CD4-positive, alpha-beta T cell (primary cell): ENCODE measurements around the gene DOCK2. TPM values are rescaled to one million over a fixed set of nuclear protein-coding genes. Genes with fewer than 3 reads are reported as not detected.

Source experiments
- ATAC-seq: fragments of 200-7000 bp; cut with Tn5 transposase; one replicate; pipeline ENCODE4 v1.10.0; 2022; ENCODE audit warnings: mild to moderate bottlenecking; ENCODE audit not compliant: poor library complexity
- CTCF ChIA-PET: fragments of 350-600 bp; sonication (Branson Sonifier 250); formaldehyde crosslinking; loops from one replicate; lab custom pipeline; 2021; ENCODE audit warnings: antibody characterized with exemption, inconsistent platforms; lab: Charles Lee
- POLR2A ChIA-PET: fragments of 350-600 bp; sonication (Branson Sonifier 250); formaldehyde crosslinking; loops from one replicate; lab custom pipeline; 2021; ENCODE audit warnings: antibody characterized with exemption, inconsistent platforms; lab: Charles Lee
- DNase-seq, 14 experiments: peaks; one replicate each; pipeline ENCODE4 v3.0.0-alpha.2; 2013 to 2020; ENCODE audit warnings: mixed read lengths in 2 of 14
- H3K27ac ChIP-seq, 2 donors: one replicate each; pipeline versions ENCODE4 v1.5.1 to v1.7.0; 2013; ENCODE audit warnings: low read length in 2 of 2, low read depth in 1 of 2, mild to moderate bottlenecking in 1 of 2
- H3K27me3 ChIP-seq, 2 experiments: 1 replicate in 1 of 2; 2 replicates in 1 of 2; pipeline versions ENCODE4 v1.6.1 to v1.7.0; 2013; ENCODE audit warnings: low read length in 2 of 2, control low read depth in 1 of 2, mild to moderate bottlenecking in 1 of 2, moderate library complexity in 1 of 2; ENCODE audit not compliant: insufficient read depth in 2 of 2, control insufficient read depth in 1 of 2
- H3K36me3 ChIP-seq: one replicate; pipeline ENCODE4 v1.6.1; 2013; ENCODE audit warnings: low read length, control low read depth; ENCODE audit not compliant: insufficient read depth
- H3K4me1 ChIP-seq: one replicate; pipeline ENCODE4 v1.6.1; 2013; ENCODE audit warnings: low read length, control low read depth; ENCODE audit not compliant: insufficient read depth
- H3K4me3 ChIP-seq: one replicate; pipeline ENCODE4 v1.5.1; 2013; ENCODE audit warnings: mild to moderate bottlenecking, low read length, moderate library complexity
- H3K9me3 ChIP-seq, 2 experiments: 1 replicate in 1 of 2; 2 replicates in 1 of 2; pipeline versions ENCODE4 v1.6.1 to v1.7.0; 2013; ENCODE audit warnings: low read length in 2 of 2, mild to moderate bottlenecking in 2 of 2, control low read depth in 1 of 2, moderate library complexity in 1 of 2; ENCODE audit not compliant: control insufficient read depth in 1 of 2, insufficient read depth in 1 of 2
- H3K27ac Mint-ChIP-seq: one replicate; pipeline ENCODE4 v1.8.0; 2020; ENCODE audit warnings: mixed read lengths
- H3K27me3 Mint-ChIP-seq: one replicate; pipeline ENCODE4 v1.8.0; 2021; ENCODE audit warnings: mixed read lengths
- H3K36me3 Mint-ChIP-seq: one replicate; pipeline ENCODE4 v1.8.0; 2021; ENCODE audit warnings: low read depth, mixed read lengths
- H3K4me1 Mint-ChIP-seq: one replicate; pipeline ENCODE4 v1.8.0; 2021; ENCODE audit warnings: low read depth, mixed read lengths
- H3K4me3 Mint-ChIP-seq: one replicate; pipeline ENCODE4 v1.8.0; 2020; ENCODE audit warnings: mild to moderate bottlenecking, mixed read lengths
- H3K9me3 Mint-ChIP-seq: one replicate; pipeline ENCODE4 v1.8.0; 2020; ENCODE audit warnings: mixed read lengths
- CTCF ChIP-seq: fragments of 200-600 bp; IDR thresholded peaks from one replicate; pipeline ENCODE4 v1.8.0; 2022; ENCODE audit warnings: antibody characterized with exemption, mild to moderate bottlenecking
- intact Hi-C, 2 experiments: fragments of 100-400 bp; cut with DNase I in 1 of 2; cut with micrococcal nuclease in 1 of 2; formaldehyde crosslinking; loops; one replicate each; pipeline versions ENCODE4 v1.15.1 to v1.9.0; 2023 to 2025; cut with DNase I, micrococcal nuclease
- microRNA-seq: library from miRNA; unstranded; fragments of <30 nt; microRNA quantifications from one replicate; pipeline ENCODE4 v1.2.0, GENCODE V29; 2021; ENCODE audit warnings: borderline microRNAs expressed, borderline replicate concordance
- total RNA-seq, 174 experiments: library from RNA in 2 of 174; stranded (reverse) in 2 of 174; gene quantifications; one replicate each; pipeline ENCODE4 v1.2.3 and lab custom pipeline; 2021 to 2026

DOCK2 gene
- total RNA-seq, 2 experiments from 2014 or later = 220 to 229 TPM

- Mint-ChIP-seq H3K4me1 (no peaks in the 10 kb centered on the region), H3K9me3 (peaks cover 3% of the 10 kb centered on the region), H3K27ac (no peak overlapping the region), H3K36me3 (no peaks in the 10 kb centered on the region), H3K4me3 (no peak overlapping the region), H3K27me3 (peaks cover 18% of the 10 kb centered on the region)
- no peak for TF ChIP-seq CTCF
- Histone ChIP-seq H3K4me1 (no peaks in the 10 kb centered on the region), H3K27me3 (peaks cover 0 to 6% of the 10 kb centered on the region in 2 experiments), H3K27ac (no peak overlapping the region), H3K9me3 (peaks cover 0 to 6% of the 10 kb centered on the region in 2 experiments), H3K36me3 (no peaks in the 10 kb centered on the region), H3K4me3 (no peak overlapping the region)
- ChIA-PET CTCF (no interaction called here), POLR2A (no interaction called here)
- ATAC-seq (no peak), DNase-seq (no peak)
- intact Hi-C loops = no loop called here
These were observed 494.2 kb downstream of the DOCK2 start for GRCh38 chr5:170131235-170131634.

DNA sequence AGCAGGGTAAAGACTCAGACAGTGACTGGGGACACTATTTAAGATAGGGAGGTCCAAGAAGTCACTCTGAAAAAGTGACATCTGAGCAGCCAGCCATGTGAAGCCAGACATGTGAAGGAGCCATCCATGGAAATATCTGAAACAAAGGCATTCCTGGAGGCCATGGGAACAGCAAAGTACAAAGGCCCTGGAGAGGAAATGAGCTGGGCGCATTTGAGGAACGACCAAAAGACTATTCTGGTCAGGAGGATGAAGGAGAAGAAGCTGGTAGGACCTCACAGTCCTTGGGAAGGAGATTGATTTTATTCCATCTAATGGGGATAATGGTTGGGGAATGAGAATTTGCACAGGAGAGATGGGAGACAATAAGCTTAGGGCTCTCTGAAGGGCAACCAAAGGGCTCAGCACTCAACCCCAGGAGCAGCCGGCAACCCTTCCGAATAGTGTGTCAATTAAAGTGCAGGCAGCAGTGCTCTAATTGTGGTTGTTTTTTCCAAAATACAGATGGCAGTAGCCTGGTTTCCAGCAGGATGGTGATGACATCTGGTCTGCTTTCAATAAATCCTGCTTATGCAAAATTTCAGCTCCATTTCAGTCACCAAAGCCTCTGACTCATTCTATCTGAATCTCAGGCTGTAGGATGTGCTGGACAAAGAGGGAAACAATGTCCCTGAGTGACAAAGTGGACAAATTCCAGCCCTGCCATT is 495.3 kb downstream of the DOCK2 start:
- peaks cover 0 to 6% of the 10 kb centered on the region in 2 experiments for H3K27me3 ChIP-seq
- ChIA-PET POLR2A (no interaction called here), CTCF (no interaction called here)
- no peaks in the 10 kb centered on the region for H3K4me1 ChIP-seq
- Mint-ChIP-seq H3K27ac (no peak overlapping the region), H3K4me3 (no peak overlapping the region), H3K27me3 (peaks cover 14% of the 10 kb centered on the region), H3K4me1 (no peaks in the 10 kb centered on the region), H3K36me3 (no peaks in the 10 kb centered on the region), H3K9me3 (no peaks in the 10 kb centered on the region)
- ATAC-seq (no peak), DNase-seq (no peak)
- no peak overlapping the region for H3K4me3 ChIP-seq
- H3K27ac ChIP-seq = no peak overlapping the region
- H3K36me3 ChIP-seq = no peaks in the 10 kb centered on the region
- intact Hi-C loops = no loop called here
- TF ChIP-seq CTCF = no peak
- no peaks in the 10 kb centered on the region for H3K9me3 ChIP-seq

Small RNAs within 50 kb of the gene (microRNA-seq; reads per million reads assigned to microRNA genes)
- not detected for gene MIR378E

Other genes with a start within 250 kb of the DOCK2 start
- gene SPDL1, start 53.5 kb upstream of the DOCK2 start, total RNA-seq = 1 to 10 TPM; 4.3 to 5.6 TPM